Neural progenitor cell (in vitro differentiated cells): ENCODE results near the gene PRPSAP1. TPM values are rescaled to one million over a fixed set of nuclear protein-coding genes. Genes with fewer than 3 reads are reported as not detected.

ENCODE experiments used
- DNase-seq: peaks from one replicate; pipeline ENCODE4 v3.0.0-alpha.2; 2016; ENCODE audit warnings: low spot score
- H2AFZ ChIP-seq: fragments of 200-600 bp; sonication (generic); replicated peaks from 2 replicates; pipeline ENCODE4 v1.6.1; 2016; ENCODE audit warnings: antibody characterized with exemption
- H3F3A ChIP-seq: fragments of 200-600 bp; sonication (generic); 2 replicates; pipeline ENCODE4 v1.6.1; 2016; ENCODE audit warnings: antibody characterized with exemption, low read depth
- H3K27ac ChIP-seq: fragments of 200-600 bp; sonication (generic); 2 replicates; pipeline ENCODE4 v1.5.1; 2016; ENCODE audit warnings: mild to moderate bottlenecking
- H3K27me3 ChIP-seq: fragments of 200-600 bp; sonication (generic); 2 replicates; pipeline ENCODE4 v1.6.1; 2016; ENCODE audit warnings: mild to moderate bottlenecking, moderate library complexity
- H3K36me3 ChIP-seq: fragments of 200-600 bp; sonication (generic); 2 replicates; pipeline ENCODE4 v1.5.1; 2016
- H3K4me1 ChIP-seq: fragments of 200-600 bp; sonication (generic); 2 replicates; pipeline ENCODE4 v1.6.1; 2016; ENCODE audit warnings: mixed run types
- H3K4me2 ChIP-seq: fragments of 200-600 bp; sonication (generic); 2 replicates; pipeline ENCODE4 v1.6.1; 2016
- H3K4me3 ChIP-seq: fragments of 200-600 bp; sonication (generic); 2 replicates; pipeline ENCODE4 v1.5.1; 2016
- H3K79me2 ChIP-seq: fragments of 200-600 bp; sonication (generic); 2 replicates; pipeline ENCODE4 v1.6.1; 2016; ENCODE audit warnings: low read depth
- H3K9ac ChIP-seq: fragments of 200-600 bp; sonication (generic); 2 replicates; pipeline ENCODE4 v1.6.1; 2016
- H3K9me3 ChIP-seq: fragments of 200-600 bp; sonication (generic); 2 replicates; pipeline ENCODE4 v1.5.1; 2016; ENCODE audit warnings: low read depth
- H4K20me1 ChIP-seq: fragments of 200-600 bp; sonication (generic); 2 replicates; pipeline ENCODE4 v1.6.1; 2016; ENCODE audit warnings: low read depth
- H3K27ac Mint-ChIP-seq: 3 replicates; pipeline ENCODE4 v1.8.0; 2021; ENCODE audit warnings: mixed read lengths
- H3K27me3 Mint-ChIP-seq: 2 replicates; pipeline ENCODE4 v1.8.0; 2022; ENCODE audit warnings: low read depth, mild to moderate bottlenecking, inconsistent platforms, moderate library complexity, mixed read lengths; ENCODE audit not compliant: insufficient read depth
- H3K36me3 Mint-ChIP-seq: 3 replicates; pipeline ENCODE4 v1.8.0; 2021; ENCODE audit warnings: mixed read lengths
- H3K4me1 Mint-ChIP-seq: 3 replicates; pipeline ENCODE4 v1.8.0; 2021; ENCODE audit warnings: mixed read lengths
- H3K4me3 Mint-ChIP-seq: 3 replicates; pipeline ENCODE4 v1.8.0; 2021; ENCODE audit warnings: mild to moderate bottlenecking, moderate library complexity, mixed read lengths
- H3K9me3 Mint-ChIP-seq: 3 replicates; pipeline ENCODE4 v1.8.0; 2020; ENCODE audit warnings: mixed read lengths
- EZH2 ChIP-seq: fragments of 200-600 bp; sonication (generic); IDR thresholded peaks from 2 replicates; pipeline ENCODE4 v1.6.1; 2017; ENCODE audit warnings: antibody characterized with exemption, mild to moderate bottlenecking, moderate library complexity
- EZH2phosphoT487 ChIP-seq: fragments of 200-600 bp; sonication (generic); IDR thresholded peaks from 2 replicates; pipeline ENCODE4 v1.6.1; 2017; ENCODE audit warnings: antibody characterized with exemption
- total RNA-seq: library from RNA; depleted of rRNA; stranded (reverse); fragments of >200 nt; gene quantifications from 2 replicates; pipeline ENCODE4 v1.2.3, GENCODE V29; 2015; ENCODE audit warnings: low replicate concordance
- TF ChIP-seq, protein P1 (sequence below): fragments of 200-600 bp; sonication (generic); IDR thresholded peaks from 2 replicates; pipeline ENCODE4 v1.5.1; 2017; ENCODE audit warnings: antibody characterized with exemption, mild to moderate bottlenecking

The PRPSAP1 gene
- total RNA-seq, 1 donor from 2014 or later: 89.7 TPM

DNA sequence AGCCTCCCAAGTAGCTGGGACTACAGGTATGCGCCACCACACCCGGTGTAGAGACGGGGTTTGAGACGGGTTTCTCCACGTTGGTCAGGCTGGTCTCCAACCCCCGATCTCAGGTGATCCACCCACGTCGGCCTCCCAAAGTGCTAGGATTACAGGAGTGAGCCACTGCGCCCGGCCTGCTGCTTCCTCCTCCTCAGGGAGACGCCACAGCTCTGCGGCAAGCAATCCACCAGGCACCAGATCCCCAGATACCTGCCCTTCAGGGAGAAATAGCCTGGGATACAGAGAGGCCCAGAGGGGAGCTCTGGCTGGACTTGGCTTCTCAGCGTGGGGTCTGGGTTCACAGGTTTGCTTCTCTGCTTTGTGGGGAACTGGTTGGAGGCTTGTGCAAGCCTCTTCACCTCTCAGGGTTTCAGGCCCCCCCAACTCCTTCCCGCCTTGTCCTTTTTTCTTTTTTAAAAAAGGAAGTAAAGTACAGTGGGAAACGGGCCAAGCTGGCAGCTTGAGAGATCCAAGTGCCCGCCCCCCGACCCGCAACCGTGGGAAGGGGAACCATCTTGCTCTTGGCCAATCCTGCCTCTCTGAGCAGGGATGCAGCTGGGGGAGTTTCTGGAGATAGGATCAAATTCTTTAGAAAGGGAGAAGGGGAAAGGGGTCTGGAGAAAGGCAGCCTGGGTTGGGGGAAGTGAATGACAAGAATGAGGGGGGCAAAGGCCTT, 28.1 kb upstream of the PRPSAP1 start:
- TF ChIP-seq EZH2phosphoT487 (no peak), EZH2 (no peak)
- TF ChIP-seq, protein P1, sequence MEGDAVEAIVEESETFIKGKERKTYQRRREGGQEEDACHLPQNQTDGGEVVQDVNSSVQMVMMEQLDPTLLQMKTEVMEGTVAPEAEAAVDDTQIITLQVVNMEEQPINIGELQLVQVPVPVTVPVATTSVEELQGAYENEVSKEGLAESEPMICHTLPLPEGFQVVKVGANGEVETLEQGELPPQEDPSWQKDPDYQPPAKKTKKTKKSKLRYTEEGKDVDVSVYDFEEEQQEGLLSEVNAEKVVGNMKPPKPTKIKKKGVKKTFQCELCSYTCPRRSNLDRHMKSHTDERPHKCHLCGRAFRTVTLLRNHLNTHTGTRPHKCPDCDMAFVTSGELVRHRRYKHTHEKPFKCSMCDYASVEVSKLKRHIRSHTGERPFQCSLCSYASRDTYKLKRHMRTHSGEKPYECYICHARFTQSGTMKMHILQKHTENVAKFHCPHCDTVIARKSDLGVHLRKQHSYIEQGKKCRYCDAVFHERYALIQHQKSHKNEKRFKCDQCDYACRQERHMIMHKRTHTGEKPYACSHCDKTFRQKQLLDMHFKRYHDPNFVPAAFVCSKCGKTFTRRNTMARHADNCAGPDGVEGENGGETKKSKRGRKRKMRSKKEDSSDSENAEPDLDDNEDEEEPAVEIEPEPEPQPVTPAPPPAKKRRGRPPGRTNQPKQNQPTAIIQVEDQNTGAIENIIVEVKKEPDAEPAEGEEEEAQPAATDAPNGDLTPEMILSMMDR: no peak
- no peaks in the 10 kb centered on the region for H3K9me3 ChIP-seq
- no peak overlapping the region for H3K27ac ChIP-seq
- H3K9ac ChIP-seq: no peak overlapping the region
- Mint-ChIP-seq H3K27me3 (peaks cover 11% of the 10 kb centered on the region), H3K9me3 (peaks cover 8% of the 10 kb centered on the region), H3K4me1 (peaks cover 49% of the 10 kb centered on the region), H3K27ac (peak overlapping the region; percentile 94), H3K4me3 (peak overlapping the region; percentile 99), H3K36me3 (peaks cover 18% of the 10 kb centered on the region)
- peaks cover 49% of the 10 kb centered on the region for H3K27me3 ChIP-seq
- H3K4me1 ChIP-seq: peaks cover 22% of the 10 kb centered on the region
- H4K20me1 ChIP-seq: peaks cover 7% of the 10 kb centered on the region
- H3K79me2 ChIP-seq: no peaks in the 10 kb centered on the region
- H3F3A ChIP-seq: peaks cover 50% of the 10 kb centered on the region
- no peak overlapping the region for H2AFZ ChIP-seq
- H3K4me3 ChIP-seq: peak overlapping the region; percentile 67
- peak; percentile 31 for DNase-seq
- H3K4me2 ChIP-seq: peak overlapping the region; percentile 82
- no peaks in the 10 kb centered on the region for H3K36me3 ChIP-seq

DNA sequence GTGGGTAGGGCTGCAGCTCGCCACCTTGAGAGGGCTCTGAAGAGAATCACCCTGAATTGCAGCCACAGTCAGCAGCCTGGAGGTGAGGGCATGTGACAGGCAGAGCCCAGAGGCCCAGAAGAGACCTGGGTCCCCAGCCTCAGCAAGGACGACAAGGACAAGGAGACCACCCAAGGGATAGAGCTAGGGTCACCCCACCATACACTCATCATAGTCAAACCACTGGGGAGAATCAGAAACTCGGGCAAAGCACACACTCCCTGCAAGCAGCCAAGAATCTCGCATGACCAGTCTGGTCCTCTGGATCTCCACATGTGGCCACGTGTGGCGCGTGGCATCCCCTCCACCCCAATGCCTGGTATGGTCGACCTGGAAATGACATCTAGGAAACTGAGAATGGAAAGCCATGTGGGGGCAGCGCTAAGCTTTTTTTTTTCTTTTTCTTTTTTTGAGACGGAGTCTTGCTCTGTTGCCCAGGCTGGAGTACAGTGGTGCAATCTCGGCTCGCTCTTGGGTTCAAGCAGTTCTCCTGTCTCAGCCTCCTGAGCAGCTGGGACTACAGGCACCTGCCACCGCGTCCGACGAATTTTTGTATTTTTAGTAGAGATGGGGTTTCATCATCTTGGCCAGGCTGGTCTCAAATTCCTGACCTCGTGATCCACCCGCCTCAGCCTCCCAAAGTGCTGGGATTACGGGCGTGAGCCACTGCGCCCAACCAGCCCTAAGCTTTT, 26.1 kb upstream of the PRPSAP1 start:
- Histone ChIP-seq H2AFZ (no peak overlapping the region), H3K79me2 (no peaks in the 10 kb centered on the region), H3K4me3 (no peak overlapping the region), H3K4me2 (no peak overlapping the region), H3K4me1 (peaks cover 22% of the 10 kb centered on the region), H3K36me3 (no peaks in the 10 kb centered on the region), H4K20me1 (no peaks in the 10 kb centered on the region), H3F3A (peaks cover 38% of the 10 kb centered on the region), H3K9ac (no peak overlapping the region), H3K27me3 (peaks cover 29% of the 10 kb centered on the region), H3K27ac (no peak overlapping the region), H3K9me3 (no peaks in the 10 kb centered on the region)
- peaks cover 8% of the 10 kb centered on the region for H3K9me3 Mint-ChIP-seq
- TF ChIP-seq EZH2phosphoT487 (no peak), EZH2 (no peak)
- TF ChIP-seq, protein P1: no peak
- H3K27me3 Mint-ChIP-seq: peaks cover 10% of the 10 kb centered on the region
- no peak for DNase-seq
- H3K4me1 Mint-ChIP-seq: peaks cover 52% of the 10 kb centered on the region
- peak overlapping the region; percentile 39 for H3K4me3 Mint-ChIP-seq
- H3K27ac Mint-ChIP-seq: peak overlapping the region; percentile 58
- H3K36me3 Mint-ChIP-seq: peaks cover 18% of the 10 kb centered on the region

DNA sequence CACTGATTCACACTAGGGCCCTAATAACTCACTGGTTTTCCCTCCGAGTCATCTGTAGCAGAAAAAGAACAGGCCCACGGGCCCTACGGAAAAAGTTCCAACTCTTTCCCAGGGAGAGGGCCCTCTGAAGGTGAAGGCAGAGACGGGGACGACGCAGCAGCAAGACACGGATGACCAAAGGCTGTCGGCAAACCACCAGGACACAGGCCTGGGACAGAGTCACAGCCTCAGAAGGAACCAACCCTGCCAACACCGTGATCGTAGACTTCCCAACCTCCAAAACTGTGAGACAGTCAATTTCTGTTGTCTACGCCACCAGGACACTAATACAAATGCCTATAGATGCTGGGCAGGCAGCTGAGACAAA, 25.5 kb upstream of the PRPSAP1 start:
- TF ChIP-seq, protein P1: no peak
- TF ChIP-seq EZH2 (no peak), EZH2phosphoT487 (no peak)
- H3K4me1 Mint-ChIP-seq: peaks cover 54% of the 10 kb centered on the region
- peaks cover 24% of the 10 kb centered on the region for H3K27me3 ChIP-seq
- peaks cover 18% of the 10 kb centered on the region for H3K36me3 Mint-ChIP-seq
- no peaks in the 10 kb centered on the region for H3K79me2 ChIP-seq
- H3K27me3 Mint-ChIP-seq: peaks cover 10% of the 10 kb centered on the region
- no peaks in the 10 kb centered on the region for H3K36me3 ChIP-seq
- peaks cover 35% of the 10 kb centered on the region for H3F3A ChIP-seq
- H3K9ac ChIP-seq: no peak overlapping the region
- H3K9me3 ChIP-seq: no peaks in the 10 kb centered on the region
- no peak for DNase-seq
- peak overlapping the region; percentile 39 for H3K4me3 Mint-ChIP-seq
- H4K20me1 ChIP-seq: no peaks in the 10 kb centered on the region
- no peak overlapping the region for H2AFZ ChIP-seq
- H3K4me2 ChIP-seq: no peak overlapping the region
- peaks cover 22% of the 10 kb centered on the region for H3K4me1 ChIP-seq
- H3K4me3 ChIP-seq: no peak overlapping the region
- H3K27ac ChIP-seq: no peak overlapping the region
- peaks cover 8% of the 10 kb centered on the region for H3K9me3 Mint-ChIP-seq
- H3K27ac Mint-ChIP-seq: peak overlapping the region; percentile 42
